ENCODE measurements around the gene SPEM1. TPM values are rescaled to one million over a fixed set of nuclear protein-coding genes. Genes with fewer than 3 reads are reported as not detected.
A peak's percentile ranks its signal among the peaks of the same experiment; 100 is the strongest.

The SPEM1 gene
- total RNA-seq, 4 donors from 2014 or later = not detected

GRCh38 chr17:7444682-7445618 is 24.8 kb downstream of the SPEM1 start, which contains the start of gene CHRNB1:
Gene CHRNB1, plus strand, starts transcription at chr17:7445061. Its CDS starts 67 bp downstream, at chr17:7445128.
- Histone ChIP-seq H3K4me3 (peak within 1 kb of the TSS; percentile 44), H3K27me3 (peaks cover 29% of the 10 kb centered on the region), H3K36me3 (no peaks in the 10 kb centered on the region), H3K27ac (no peak within 1 kb of the TSS), H3K4me1 (peaks cover 43% of the 10 kb centered on the region), H3K9me3 (no peaks in the 10 kb centered on the region)
- TF ChIP-seq, protein P1, sequence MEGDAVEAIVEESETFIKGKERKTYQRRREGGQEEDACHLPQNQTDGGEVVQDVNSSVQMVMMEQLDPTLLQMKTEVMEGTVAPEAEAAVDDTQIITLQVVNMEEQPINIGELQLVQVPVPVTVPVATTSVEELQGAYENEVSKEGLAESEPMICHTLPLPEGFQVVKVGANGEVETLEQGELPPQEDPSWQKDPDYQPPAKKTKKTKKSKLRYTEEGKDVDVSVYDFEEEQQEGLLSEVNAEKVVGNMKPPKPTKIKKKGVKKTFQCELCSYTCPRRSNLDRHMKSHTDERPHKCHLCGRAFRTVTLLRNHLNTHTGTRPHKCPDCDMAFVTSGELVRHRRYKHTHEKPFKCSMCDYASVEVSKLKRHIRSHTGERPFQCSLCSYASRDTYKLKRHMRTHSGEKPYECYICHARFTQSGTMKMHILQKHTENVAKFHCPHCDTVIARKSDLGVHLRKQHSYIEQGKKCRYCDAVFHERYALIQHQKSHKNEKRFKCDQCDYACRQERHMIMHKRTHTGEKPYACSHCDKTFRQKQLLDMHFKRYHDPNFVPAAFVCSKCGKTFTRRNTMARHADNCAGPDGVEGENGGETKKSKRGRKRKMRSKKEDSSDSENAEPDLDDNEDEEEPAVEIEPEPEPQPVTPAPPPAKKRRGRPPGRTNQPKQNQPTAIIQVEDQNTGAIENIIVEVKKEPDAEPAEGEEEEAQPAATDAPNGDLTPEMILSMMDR (IDR thresholded peaks at IDR 0.05) = no peak
- TF ChIP-seq POLR2A (IDR thresholded peaks at IDR 0.05) (no peak), EP300 (IDR thresholded peaks at IDR 0.05) (no peak), POLR2AphosphoS5 (IDR thresholded peaks at IDR 0.05) (no peak)
- 10% methylated on average over 24 of the region's 51 CpGs for WGBS
- peak; percentile 84 to 86 for DNase-seq (ENCODE audit: low spot score in 2 of 2)

GRCh38 chr17:7445619-7445968 is 25.5 kb downstream of the SPEM1 start:
- Histone ChIP-seq H3K27ac (no peak overlapping the region), H3K36me3 (no peaks in the 10 kb centered on the region), H3K4me3 (peak overlapping the region; percentile 44), H3K9me3 (no peaks in the 10 kb centered on the region), H3K27me3 (peaks cover 23% of the 10 kb centered on the region), H3K4me1 (peaks cover 37% of the 10 kb centered on the region)
- 14% methylated on average over 16 of the region's 16 CpGs for WGBS
- TF ChIP-seq, protein P1 (IDR thresholded peaks at IDR 0.05) = no peak
- no peak for TF ChIP-seq POLR2AphosphoS5 (IDR thresholded peaks at IDR 0.05)
- no peak for TF ChIP-seq POLR2A (IDR thresholded peaks at IDR 0.05)
- no peak for TF ChIP-seq EP300 (IDR thresholded peaks at IDR 0.05)
- no peak for DNase-seq (ENCODE audit: low spot score in 2 of 2)

DNA sequence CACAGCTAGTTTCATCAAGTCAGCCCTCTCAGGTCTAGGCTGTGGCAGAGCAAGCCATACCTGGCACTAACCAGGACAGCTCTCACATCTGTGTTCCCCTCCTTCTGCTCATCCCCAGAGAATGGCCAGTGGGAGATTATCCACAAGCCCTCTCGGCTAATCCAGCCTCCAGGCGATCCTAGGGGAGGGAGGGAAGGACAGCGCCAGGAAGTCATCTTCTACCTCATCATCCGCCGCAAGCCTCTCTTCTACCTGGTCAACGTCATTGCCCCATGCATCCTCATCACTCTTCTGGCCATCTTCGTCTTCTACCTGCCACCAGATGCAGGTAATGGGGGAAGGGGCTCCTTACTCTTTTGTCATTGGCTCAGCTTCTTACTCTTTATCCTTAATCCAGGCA is 28.3 kb downstream of the SPEM1 start:
- peaks cover 22% of the 10 kb centered on the region for H3K27me3 ChIP-seq

GRCh38 chr17:7459961-7460545 is 39.9 kb downstream of the SPEM1 start:
- peaks cover 25% of the 10 kb centered on the region for H3K4me1 ChIP-seq
- H3K4me3 ChIP-seq = no peak overlapping the region
- 73% methylated on average over 3 of the region's 3 CpGs for WGBS
- no peaks in the 10 kb centered on the region for H3K27me3 ChIP-seq
- TF ChIP-seq, protein P1 (IDR thresholded peaks at IDR 0.05) = no peak
- TF ChIP-seq POLR2A (IDR thresholded peaks at IDR 0.05) (no peak), EP300 (IDR thresholded peaks at IDR 0.05) (no peak), POLR2AphosphoS5 (IDR thresholded peaks at IDR 0.05) (no peak)
- peak overlapping the region; percentile 20 for H3K27ac ChIP-seq
- no peak for DNase-seq (ENCODE audit: low spot score in 2 of 2)
- no peaks in the 10 kb centered on the region for H3K9me3 ChIP-seq
- H3K36me3 ChIP-seq = peaks cover 18% of the 10 kb centered on the region

More for the DNA sequence above, 28.3 kb downstream of the SPEM1 start:
- Histone ChIP-seq H3K36me3 (no peaks in the 10 kb centered on the region), H3K4me3 (no peak overlapping the region), H3K9me3 (no peaks in the 10 kb centered on the region), H3K27ac (no peak overlapping the region), H3K4me1 (peaks cover 32% of the 10 kb centered on the region)
- 84% methylated on average over 7 of the region's 7 CpGs for WGBS
- TF ChIP-seq, protein P1 (IDR thresholded peaks at IDR 0.05) = no peak
- TF ChIP-seq EP300 (IDR thresholded peaks at IDR 0.05) (no peak), POLR2A (IDR thresholded peaks at IDR 0.05) (no peak), POLR2AphosphoS5 (IDR thresholded peaks at IDR 0.05) (no peak)
- DNase-seq (ENCODE audit: low spot score in 2 of 2) = no peak
